Left ventricle myocardium inferior (tissue), 1 donor: ENCODE data around the gene SETMAR. TPM values are rescaled to one million over a fixed set of nuclear protein-coding genes. Genes with fewer than 3 reads are reported as not detected.

ENCODE experiments used
- DNase-seq: peaks from one replicate; pipeline ENCODE4 v3.0.0-alpha.2; 2020
- H3K27ac ChIP-seq: fragments of 200-600 bp; replicated peaks from 2 replicates; pipeline ENCODE4 v1.8.0; 2021
- H3K27me3 ChIP-seq: fragments of 200-600 bp; 2 replicates; pipeline ENCODE4 v1.8.0; 2021; ENCODE audit warnings: low read depth
- H3K36me3 ChIP-seq: fragments of 200-600 bp; 2 replicates; pipeline ENCODE4 v1.8.0; 2021
- H3K4me1 ChIP-seq: fragments of 200-600 bp; 2 replicates; pipeline ENCODE4 v1.8.0; 2021
- H3K4me3 ChIP-seq: fragments of 200-600 bp; 2 replicates; pipeline ENCODE4 v1.8.0; 2021; ENCODE audit warnings: mild to moderate bottlenecking, moderate library complexity
- H3K9me3 ChIP-seq: fragments of 200-600 bp; replicated peaks from 2 replicates; pipeline ENCODE4 v1.8.0; 2021
- intact Hi-C: fragments of 100-400 bp; cut with micrococcal nuclease; formaldehyde crosslinking; loops from one replicate; pipeline ENCODE4 v1.11.0; 2022
- total RNA-seq: library from RNA; stranded (reverse); fragmentation: NEBNext Ultra II Directional; extraction: Animal tissue kit (Norgen Biotek cat#: 25700); gene quantifications from one replicate; pipeline ENCODE4 v1.2.1, GENCODE V29; 2021
- TF ChIP-seq, protein P1 (sequence below): fragments of 200-600 bp; IDR thresholded peaks from 2 replicates; pipeline ENCODE4 v1.8.0; 2021; ENCODE audit warnings: antibody characterized with exemption, mild to moderate bottlenecking, borderline replicate concordance
- donor health status: DM: no; HTN: yes; CAD: no; lungs with severe emphysema.

The SETMAR gene
- total RNA-seq, 1 donor from 2014 or later, result 16.6 TPM

DNA sequence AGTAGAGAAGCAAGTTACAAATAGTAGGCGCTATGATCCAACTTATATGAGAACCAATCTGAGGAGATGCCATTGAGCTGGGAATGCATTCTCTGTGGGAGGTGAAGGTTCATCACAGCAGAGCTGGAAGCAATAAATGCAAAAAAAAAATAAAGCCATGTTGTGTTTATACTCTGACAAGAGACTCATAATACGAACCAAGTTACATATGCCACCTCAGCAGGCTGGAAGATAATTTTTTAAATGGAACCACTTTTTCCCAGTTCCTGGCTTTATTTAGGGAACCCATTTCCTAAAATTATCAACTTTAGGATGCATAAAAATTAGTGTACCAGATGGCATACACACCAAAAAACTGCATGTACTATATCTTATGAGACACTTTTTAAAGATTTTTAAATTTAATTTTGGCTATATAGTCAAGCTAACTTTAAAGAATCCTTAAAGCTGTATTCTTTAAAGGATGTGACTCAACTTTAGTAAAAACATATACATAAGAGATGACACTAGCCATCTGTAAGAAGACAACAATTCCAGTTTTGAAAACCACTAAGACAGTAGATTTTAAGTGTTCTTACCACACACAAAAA is 23.6 kb upstream of the SETMAR start:
- Histone ChIP-seq H3K4me1 (no peaks in the 10 kb centered on the region), H3K27ac (no peak overlapping the region), H3K27me3 (no peaks in the 10 kb centered on the region), H3K36me3 (no peaks in the 10 kb centered on the region), H3K9me3 (no peaks in the 10 kb centered on the region), H3K4me3 (no peak overlapping the region)
- intact Hi-C loops, result no loop called here
- no peak for DNase-seq
- TF ChIP-seq, protein P1, sequence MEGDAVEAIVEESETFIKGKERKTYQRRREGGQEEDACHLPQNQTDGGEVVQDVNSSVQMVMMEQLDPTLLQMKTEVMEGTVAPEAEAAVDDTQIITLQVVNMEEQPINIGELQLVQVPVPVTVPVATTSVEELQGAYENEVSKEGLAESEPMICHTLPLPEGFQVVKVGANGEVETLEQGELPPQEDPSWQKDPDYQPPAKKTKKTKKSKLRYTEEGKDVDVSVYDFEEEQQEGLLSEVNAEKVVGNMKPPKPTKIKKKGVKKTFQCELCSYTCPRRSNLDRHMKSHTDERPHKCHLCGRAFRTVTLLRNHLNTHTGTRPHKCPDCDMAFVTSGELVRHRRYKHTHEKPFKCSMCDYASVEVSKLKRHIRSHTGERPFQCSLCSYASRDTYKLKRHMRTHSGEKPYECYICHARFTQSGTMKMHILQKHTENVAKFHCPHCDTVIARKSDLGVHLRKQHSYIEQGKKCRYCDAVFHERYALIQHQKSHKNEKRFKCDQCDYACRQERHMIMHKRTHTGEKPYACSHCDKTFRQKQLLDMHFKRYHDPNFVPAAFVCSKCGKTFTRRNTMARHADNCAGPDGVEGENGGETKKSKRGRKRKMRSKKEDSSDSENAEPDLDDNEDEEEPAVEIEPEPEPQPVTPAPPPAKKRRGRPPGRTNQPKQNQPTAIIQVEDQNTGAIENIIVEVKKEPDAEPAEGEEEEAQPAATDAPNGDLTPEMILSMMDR, result no peak

DNA sequence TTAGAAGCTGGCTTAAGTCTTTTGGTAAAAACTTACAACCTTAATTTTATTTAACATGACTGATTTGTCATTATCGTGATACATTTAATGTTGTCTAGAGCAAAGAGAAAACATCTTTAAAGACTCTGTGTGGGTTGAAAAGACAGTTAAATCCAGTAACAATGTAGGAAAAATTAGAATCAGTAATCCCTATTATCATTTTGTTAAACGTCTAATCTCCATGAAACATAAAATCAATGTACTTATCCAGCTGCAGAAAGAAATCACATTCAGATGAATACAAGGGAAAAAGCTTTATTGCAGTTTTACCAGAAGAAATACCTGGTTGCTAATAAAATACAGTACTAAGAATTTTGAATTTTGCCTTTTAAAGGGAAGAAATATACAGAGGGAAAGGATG is 21.2 kb upstream of the SETMAR start:
- DNase-seq, result no peak
- Histone ChIP-seq H3K27me3 (no peaks in the 10 kb centered on the region), H3K4me3 (no peak overlapping the region), H3K27ac (no peak overlapping the region), H3K9me3 (no peaks in the 10 kb centered on the region), H3K4me1 (no peaks in the 10 kb centered on the region), H3K36me3 (no peaks in the 10 kb centered on the region)
- TF ChIP-seq, protein P1, result no peak
- intact Hi-C loops, result no loop called here

DNA sequence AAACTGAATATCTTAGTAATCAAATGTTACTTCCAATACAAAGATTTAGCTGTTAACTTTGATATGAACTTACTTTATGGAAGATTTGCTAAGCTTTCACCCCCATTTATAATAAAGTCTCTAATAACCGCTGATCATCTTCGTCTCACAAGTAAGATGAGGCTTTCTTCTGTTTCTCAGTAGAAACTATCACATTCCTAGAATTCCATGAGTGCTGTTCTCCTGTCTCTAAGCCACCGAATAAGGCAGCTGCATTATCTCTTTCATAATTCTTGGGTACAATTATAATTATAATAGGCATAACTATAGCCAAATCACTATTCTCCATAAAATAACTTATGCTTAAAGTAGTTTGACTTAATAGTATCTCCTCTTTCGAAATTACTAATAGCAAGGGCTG is 18.3 kb upstream of the SETMAR start:
- H3K27ac ChIP-seq, result no peak overlapping the region
- DNase-seq, result no peak
- H3K36me3 ChIP-seq, result no peaks in the 10 kb centered on the region
- intact Hi-C loops, result no loop called here
- no peaks in the 10 kb centered on the region for H3K4me1 ChIP-seq
- no peaks in the 10 kb centered on the region for H3K27me3 ChIP-seq
- TF ChIP-seq, protein P1, result no peak
- H3K9me3 ChIP-seq, result no peaks in the 10 kb centered on the region
- no peak overlapping the region for H3K4me3 ChIP-seq

DNA sequence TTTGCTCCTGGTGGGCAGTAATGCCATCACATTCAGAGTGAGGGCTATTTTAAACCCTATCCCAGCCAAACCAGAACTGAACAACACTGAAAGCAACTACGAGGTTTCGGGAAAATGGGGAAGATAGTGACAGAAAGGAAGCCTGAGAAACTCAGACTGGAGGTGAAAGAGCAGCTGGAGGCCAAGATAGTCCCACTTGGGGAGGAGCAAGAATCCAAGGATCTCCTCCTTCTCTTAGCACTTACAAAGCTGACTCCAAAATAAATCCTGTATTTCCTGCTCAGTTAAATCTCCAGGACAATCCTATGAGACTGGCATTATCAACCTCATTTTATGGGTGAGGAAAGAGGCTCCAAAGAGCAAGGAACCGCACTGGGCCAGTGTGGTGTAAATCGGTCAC is 14.1 kb upstream of the SETMAR start:
- no peaks in the 10 kb centered on the region for H3K36me3 ChIP-seq
- no peaks in the 10 kb centered on the region for H3K27me3 ChIP-seq
- H3K4me1 ChIP-seq, result no peaks in the 10 kb centered on the region
- TF ChIP-seq, protein P1, result no peak
- H3K27ac ChIP-seq, result no peak overlapping the region
- H3K9me3 ChIP-seq, result no peaks in the 10 kb centered on the region
- no peak for DNase-seq
- intact Hi-C loops, result loop anchor here (2.0 kb wide), 1 partner anchor 1088 kb away; no protein-coding TSS in a partner anchor
- no peak overlapping the region for H3K4me3 ChIP-seq

DNA sequence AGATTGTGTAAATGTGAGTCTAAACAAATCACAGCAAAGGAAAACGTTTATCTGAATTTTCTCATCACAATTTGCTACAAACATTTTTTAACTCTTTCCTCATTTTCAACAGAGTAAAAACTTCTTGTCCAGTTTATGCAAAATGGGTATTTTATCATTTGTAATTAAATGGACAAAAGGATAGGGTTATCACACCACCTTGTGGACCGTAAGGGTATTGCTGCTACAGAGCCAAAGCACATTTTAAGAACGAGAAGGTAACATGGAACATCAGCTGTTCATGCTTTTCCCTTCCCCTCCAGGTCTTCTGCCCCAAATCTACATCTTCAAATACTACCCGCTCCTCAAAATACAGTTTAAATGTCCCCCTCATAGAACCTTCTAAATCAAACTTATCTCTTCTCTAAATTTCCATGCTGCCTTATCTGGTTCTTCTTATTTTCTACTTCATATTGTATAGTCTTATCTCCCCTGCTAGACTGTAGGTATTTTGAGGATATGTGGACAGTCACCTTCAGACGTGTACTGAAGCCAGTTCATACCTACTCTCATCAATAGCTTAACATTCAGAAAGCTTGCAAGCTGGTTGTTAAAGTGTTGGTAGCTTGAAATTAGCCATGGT is 12.8 kb upstream of the SETMAR start:
- Histone ChIP-seq H3K36me3 (no peaks in the 10 kb centered on the region), H3K27ac (no peak overlapping the region), H3K4me3 (no peak overlapping the region), H3K4me1 (no peaks in the 10 kb centered on the region), H3K27me3 (no peaks in the 10 kb centered on the region), H3K9me3 (no peaks in the 10 kb centered on the region)
- TF ChIP-seq, protein P1, result peak; percentile 98
- intact Hi-C loops, result no loop called here
- no peak for DNase-seq
